A549 (cell line): ENCODE results near the gene ARHGAP27.
"Not testable (repeated sequence)": the region's sequence is repeated elsewhere in the genome, so short reads cannot be mapped to it uniquely, and the experiment has no call there.

ENCODE experiments used
- CHD2 ChIP-seq: fragments of 150-350 bp; IDR thresholded peaks from 2 replicates; pipeline ENCODE4 v1.6.1; 2014; ENCODE audit warnings: low read length; ENCODE audit not compliant: partially characterized antibody
- EP300 ChIP-seq, 2 experiments: fragments of >200 bp; sonication (Bioruptor Twin); formaldehyde crosslinking; IDR thresholded peaks; 2 replicates in 1 of 2; 3 replicates in 1 of 2; pipeline ENCODE4 v1.6.1; 2016 to 2017
- JUN ChIP-seq, 2 experiments: fragments of >200 bp; sonication (Bioruptor Twin); formaldehyde crosslinking; IDR thresholded peaks; 2 replicates in 1 of 2; 3 replicates in 1 of 2; pipeline ENCODE4 v1.6.1; 2016 to 2017
- KDM1A ChIP-seq: fragments of 200-600 bp; sonication (generic); IDR thresholded peaks from 2 replicates; pipeline ENCODE4 v1.6.1; 2016; ENCODE audit warnings: low read depth, mild to moderate bottlenecking
- MYC ChIP-seq: IDR thresholded peaks from 2 replicates; pipeline ENCODE4 v1.6.1; 2012; ENCODE audit warnings: mild to moderate bottlenecking, inconsistent platforms, low read length, improper control_type of control experiment, borderline replicate concordance
- NPAS2 ChIP-seq: fragments of 250-450 bp; sonication (Bioruptor Pico); IDR thresholded peaks from 2 replicates; pipeline ENCODE4 v1.8.0; 2022; ENCODE audit warnings: mild to moderate bottlenecking, moderate library complexity, borderline replicate concordance
- NR3C1 ChIP-seq: fragments of >200 bp; sonication (Bioruptor Twin); formaldehyde crosslinking; IDR thresholded peaks from 3 replicates; pipeline ENCODE4 v1.6.1; 2017
- POLR2A ChIP-seq: IDR thresholded peaks from 2 replicates; pipeline ENCODE4 v1.6.1; 2012; ENCODE audit warnings: mild to moderate bottlenecking, low read length
- RAD21 ChIP-seq, 2 experiments: fragments of >200 bp in 1 of 2; sonication (Bioruptor Twin) in 1 of 2; formaldehyde crosslinking in 1 of 2; IDR thresholded peaks in 1 of 2; conservative IDR thresholded peaks in 1 of 2; 2 replicates in 1 of 2; 3 replicates in 1 of 2; pipeline ENCODE4 v1.6.1; 2012 to 2018; ENCODE audit warnings: inconsistent platforms in 1 of 2
- TF ChIP-seq, protein P1 (sequence below): fragments of >200 bp; sonication (Bioruptor Twin); formaldehyde crosslinking; IDR thresholded peaks from 3 replicates; pipeline ENCODE4 v1.5.1; 2016
- TF ChIP-seq, protein P2 (sequence below): IDR thresholded peaks from 2 replicates; pipeline ENCODE4 v1.6.1; 2012

- not testable (repeated sequence) for TF ChIP-seq JUN (IDR thresholded peaks at IDR 0.05); NPAS2; POLR2A; MYC; KDM1A; CHD2; NR3C1; RAD21 (conservative IDR thresholded peaks at IDR 0.05 in 1 of 2, IDR thresholded peaks at IDR 0.05 in 1 of 2); EP300 (IDR thresholded peaks at IDR 0.05)
- TF ChIP-seq, protein P1, sequence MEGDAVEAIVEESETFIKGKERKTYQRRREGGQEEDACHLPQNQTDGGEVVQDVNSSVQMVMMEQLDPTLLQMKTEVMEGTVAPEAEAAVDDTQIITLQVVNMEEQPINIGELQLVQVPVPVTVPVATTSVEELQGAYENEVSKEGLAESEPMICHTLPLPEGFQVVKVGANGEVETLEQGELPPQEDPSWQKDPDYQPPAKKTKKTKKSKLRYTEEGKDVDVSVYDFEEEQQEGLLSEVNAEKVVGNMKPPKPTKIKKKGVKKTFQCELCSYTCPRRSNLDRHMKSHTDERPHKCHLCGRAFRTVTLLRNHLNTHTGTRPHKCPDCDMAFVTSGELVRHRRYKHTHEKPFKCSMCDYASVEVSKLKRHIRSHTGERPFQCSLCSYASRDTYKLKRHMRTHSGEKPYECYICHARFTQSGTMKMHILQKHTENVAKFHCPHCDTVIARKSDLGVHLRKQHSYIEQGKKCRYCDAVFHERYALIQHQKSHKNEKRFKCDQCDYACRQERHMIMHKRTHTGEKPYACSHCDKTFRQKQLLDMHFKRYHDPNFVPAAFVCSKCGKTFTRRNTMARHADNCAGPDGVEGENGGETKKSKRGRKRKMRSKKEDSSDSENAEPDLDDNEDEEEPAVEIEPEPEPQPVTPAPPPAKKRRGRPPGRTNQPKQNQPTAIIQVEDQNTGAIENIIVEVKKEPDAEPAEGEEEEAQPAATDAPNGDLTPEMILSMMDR, result not testable (repeated sequence)
- TF ChIP-seq, protein P2, sequence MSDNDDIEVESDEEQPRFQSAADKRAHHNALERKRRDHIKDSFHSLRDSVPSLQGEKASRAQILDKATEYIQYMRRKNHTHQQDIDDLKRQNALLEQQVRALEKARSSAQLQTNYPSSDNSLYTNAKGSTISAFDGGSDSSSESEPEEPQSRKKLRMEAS, result not testable (repeated sequence)
These were observed 21.1 kb upstream of the ARHGAP27 start for GRCh38 chr17:45453731-45454130.
